Measurements from ENCODE around the gene PRG2. TPM values are rescaled to one million over a fixed set of nuclear protein-coding genes. Genes with fewer than 3 reads are reported as not detected.

The PRG2 gene
- total and polyA plus RNA-seq, 2 donors (not counting 1 experiment from before 2014, with no cell fraction given): 0.07 TPM; not detected in 1

- WGBS (ENCODE audit: insufficient coverage): 86% methylated on average over 10 of the region's 11 CpGs
- Histone ChIP-seq H3K4me1 (ENCODE audit: control insufficient read depth in 2 of 2, insufficient read depth in 2 of 2, low read length in 2 of 2) (no peaks in the 10 kb centered on the region), H4K20me1 (ENCODE audit: control insufficient read depth, insufficient read depth, low read length, poor library complexity, severe bottlenecking) (no peaks in the 10 kb centered on the region), H3K9me3 (ENCODE audit: control extremely low read depth in 1 of 3, control insufficient read depth in 2 of 3, insufficient read depth in 1 of 3, low read length in 2 of 3) (no peaks in the 10 kb centered on the region), H3K27ac (ENCODE audit: low read length in 2 of 2) (no peak overlapping the region), H3K79me2 (ENCODE audit: control insufficient read depth, insufficient read depth, low read length) (no peaks in the 10 kb centered on the region), H3K4me2 (replicated peaks; ENCODE audit: low read depth, low read length, poor library complexity, severe bottlenecking) (no peak overlapping the region), H3K4me3 (ENCODE audit: control extremely low read depth in 1 of 5, extremely low read depth in 1 of 5, insufficient read depth in 1 of 5, low read depth in 2 of 5, low read length in 4 of 5) (no peak overlapping the region), H3K9ac (ENCODE audit: low read length) (no peak overlapping the region), H3K27me3 (replicated peaks in 1 of 4; ENCODE audit: control extremely low read depth in 1 of 4, control insufficient read depth in 3 of 4, insufficient read depth in 4 of 4, low read length in 3 of 4) (no peaks in the 10 kb centered on the region), H2AFZ (ENCODE audit: insufficient read depth, low read depth, low read length, poor library complexity, severe bottlenecking) (no peak overlapping the region), H3K36me3 (replicated peaks in 1 of 2; ENCODE audit: control extremely low read depth in 1 of 2, control insufficient read depth in 1 of 2, extremely low read depth in 1 of 2, insufficient read depth in 2 of 2, low read length in 1 of 2) (no peaks in the 10 kb centered on the region)
- ATAC-seq (ENCODE audit: low read depth) (no peak), DNase-seq (no peak)
- TF ChIP-seq CTCF (IDR thresholded peaks at IDR 0.05) (no peak), EZH2 (IDR thresholded peaks at IDR 0.05; ENCODE audit: borderline replicate concordance, insufficient read depth, low read depth, low read length, poor library complexity, severe bottlenecking) (no peak)
- ChIA-PET POLR2A (no interaction called here), CTCF (no interaction called here)
- Mint-ChIP-seq H3K4me3 (no peak overlapping the region), H3K27me3 (no peaks in the 10 kb centered on the region), H3K9me3 (ENCODE audit: insufficient read depth) (no peaks in the 10 kb centered on the region), H3K4me1 (no peaks in the 10 kb centered on the region), H3K27ac (no peak overlapping the region)
- intact Hi-C loops (cut with micrococcal nuclease): no loop called here
Measured at GRCh38 chr11:57395905-57396623, 5.6 kb upstream of the PRG2 start.

DNA sequence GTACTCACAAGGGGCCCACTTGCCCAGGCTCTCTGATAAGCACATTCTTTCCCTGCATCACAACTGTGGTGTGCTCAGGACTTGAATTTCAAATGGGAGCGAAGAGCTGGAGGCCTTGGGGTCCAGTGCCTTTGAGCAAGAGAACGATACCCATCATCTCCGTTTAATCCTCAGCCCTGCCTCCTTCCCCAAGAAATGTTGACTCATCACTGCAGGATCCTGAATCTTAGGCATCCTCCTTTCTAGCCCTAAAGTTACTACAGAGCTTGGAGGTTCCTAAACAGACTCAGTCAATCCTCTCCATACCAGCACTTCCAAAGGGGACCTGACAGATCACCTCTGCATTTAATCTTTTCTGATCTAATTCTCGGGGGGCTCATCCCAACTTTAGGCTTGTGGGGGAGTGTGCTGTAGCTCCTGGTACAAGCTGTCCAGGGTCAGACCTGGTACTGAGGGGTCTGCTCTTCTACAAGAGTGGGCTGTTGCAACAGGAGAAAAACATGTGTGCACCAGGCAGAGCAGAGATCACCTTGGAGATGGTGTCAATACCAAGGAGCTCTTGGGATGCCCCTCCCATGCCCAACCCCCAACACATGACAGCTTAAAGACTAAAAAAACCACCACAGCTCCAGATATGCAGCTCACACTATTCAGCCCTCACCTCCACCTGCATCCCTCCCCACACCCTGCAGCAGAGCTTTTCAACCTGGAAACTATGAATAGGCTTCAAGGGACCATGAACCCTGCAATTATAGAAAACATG lies 3.9 kb upstream of the PRG2 start:
- no peak overlapping the region for H3K9ac ChIP-seq (ENCODE audit: low read length)
- no peaks in the 10 kb centered on the region for H3K36me3 ChIP-seq (replicated peaks in 1 of 2; ENCODE audit: control extremely low read depth in 1 of 2, control insufficient read depth in 1 of 2, extremely low read depth in 1 of 2, insufficient read depth in 2 of 2, low read length in 1 of 2)
- ChIA-PET CTCF (no interaction called here), POLR2A (no interaction called here)
- H3K27me3 ChIP-seq (replicated peaks in 1 of 4; ENCODE audit: control extremely low read depth in 1 of 4, control insufficient read depth in 3 of 4, insufficient read depth in 4 of 4, low read length in 3 of 4): no peaks in the 10 kb centered on the region
- no peak for DNase-seq
- no peak overlapping the region for H3K4me3 ChIP-seq (ENCODE audit: control extremely low read depth in 1 of 5, extremely low read depth in 1 of 5, insufficient read depth in 1 of 5, low read depth in 2 of 5, low read length in 4 of 5)
- no peaks in the 10 kb centered on the region for H3K4me1 ChIP-seq (ENCODE audit: control insufficient read depth in 2 of 2, insufficient read depth in 2 of 2, low read length in 2 of 2)
- no peak for ATAC-seq (ENCODE audit: low read depth)
- Mint-ChIP-seq H3K4me1 (no peaks in the 10 kb centered on the region), H3K9me3 (ENCODE audit: insufficient read depth) (no peaks in the 10 kb centered on the region), H3K27me3 (no peaks in the 10 kb centered on the region), H3K4me3 (no peak overlapping the region), H3K27ac (no peak overlapping the region)
- no peak for TF ChIP-seq CTCF (IDR thresholded peaks at IDR 0.05)
- no peak for TF ChIP-seq EZH2 (IDR thresholded peaks at IDR 0.05; ENCODE audit: borderline replicate concordance, insufficient read depth, low read depth, low read length, poor library complexity, severe bottlenecking)
- no peaks in the 10 kb centered on the region for H3K79me2 ChIP-seq (ENCODE audit: control insufficient read depth, insufficient read depth, low read length)
- no peak overlapping the region for H2AFZ ChIP-seq (ENCODE audit: insufficient read depth, low read depth, low read length, poor library complexity, severe bottlenecking)
- 100% methylated on average over 3 of the region's 4 CpGs for WGBS (ENCODE audit: insufficient coverage)
- H4K20me1 ChIP-seq (ENCODE audit: control insufficient read depth, insufficient read depth, low read length, poor library complexity, severe bottlenecking): no peaks in the 10 kb centered on the region
- H3K9me3 ChIP-seq (ENCODE audit: control extremely low read depth in 1 of 3, control insufficient read depth in 2 of 3, insufficient read depth in 1 of 3, low read length in 2 of 3): no peaks in the 10 kb centered on the region
- no peak overlapping the region for H3K27ac ChIP-seq (ENCODE audit: low read length in 2 of 2)
- intact Hi-C loops (cut with micrococcal nuclease): no loop called here
- H3K4me2 ChIP-seq (replicated peaks; ENCODE audit: low read depth, low read length, poor library complexity, severe bottlenecking): no peak overlapping the region

All from B cell (primary cell).